ENCODE results near the gene TBX3. TPM values are rescaled to one million over a fixed set of nuclear protein-coding genes. Genes with fewer than 3 reads are reported as not detected.

The TBX3 gene
- 10.2 and 11.3 TPM in 2 replicates for polyA plus RNA-seq (2012; rRNA removed)
- 6.2 and 8.5 TPM in 2 replicates for polyA plus RNA-seq (2012; cell fraction: cytosol; rRNA removed)
- polyA plus RNA-seq (2012; cell fraction: nucleus; rRNA removed): 32.3 and 34.6 TPM in 2 replicates

DNA sequence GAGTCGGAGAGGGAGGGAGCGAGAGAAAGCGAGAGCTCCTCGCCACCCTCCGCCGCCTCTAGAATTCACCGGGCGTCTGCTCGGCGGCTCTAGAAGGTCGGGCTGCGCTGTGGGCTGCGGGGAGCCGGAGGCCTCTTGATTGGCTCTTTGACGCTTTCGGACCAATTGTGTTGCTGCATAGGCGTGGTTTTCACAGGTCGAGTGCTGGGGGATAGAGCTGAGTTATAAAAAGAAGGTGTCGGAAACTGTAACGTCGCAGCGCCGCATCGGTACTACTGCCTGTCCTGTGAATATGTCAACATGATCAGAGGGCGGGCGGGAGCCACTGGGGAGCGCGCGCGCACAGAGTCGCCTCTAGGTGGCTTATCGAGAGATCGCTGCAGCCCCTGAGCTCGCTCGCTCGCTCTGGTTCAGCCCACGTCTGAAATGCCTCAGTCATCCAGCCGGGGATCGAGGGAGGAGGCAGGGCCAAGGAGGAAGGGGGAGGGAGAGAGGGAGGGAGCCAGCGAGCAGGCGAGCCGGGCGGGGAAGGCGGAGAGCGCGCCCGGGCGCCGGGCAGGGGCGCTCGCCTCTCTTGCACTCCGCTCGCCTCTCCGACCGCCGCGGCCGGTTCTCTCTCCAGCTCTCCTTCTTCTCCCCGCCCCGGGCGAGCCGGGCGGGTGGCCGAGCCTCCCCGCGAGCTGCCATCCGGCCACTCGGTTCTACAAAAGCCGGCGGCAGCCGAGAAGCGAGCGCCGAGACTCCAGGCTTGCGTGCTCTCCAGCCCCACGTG is at the start of gene TBX3:
TBX3 (minus strand) TSS at position 78 of the 772 bp plus-strand sequence. CDS start 975 bp downstream, outside the sequence.
- Histone ChIP-seq H3K9me2 (no peaks in the 10 kb centered on the region), H3K36me3 (replicated peaks in 1 of 2; ENCODE audit: control insufficient read depth in 1 of 2, insufficient read depth in 2 of 2, low read length in 1 of 2) (peaks cover 0 to 4% of the 10 kb centered on the region in 2 experiments), H3K4me1 (ENCODE audit: control insufficient read depth in 1 of 2, insufficient read depth in 2 of 2, low read depth in 1 of 2, low read length in 1 of 2) (peaks cover 0 to 15% of the 10 kb centered on the region in 2 experiments; a peak in 2 of 4 replicates), H3K9me3 (no peaks in the 10 kb centered on the region), H3K27me3 (ENCODE audit: insufficient read depth) (no peaks in the 10 kb centered on the region; the same call in 1 of the 2 replicates), H3K79me2 (ENCODE audit: insufficient read depth) (peaks cover 46% of the 10 kb centered on the region), H3K27ac (ENCODE audit: low read depth in 2 of 2, low read length in 1 of 2) (peak within 1 kb of the TSS; percentile 96), H3K4me3 (ENCODE audit: low read depth in 2 of 2, low read length in 1 of 2) (peak within 1 kb of the TSS; percentile 78 to 96), H2AFZ (ENCODE audit: low read depth) (peak within 1 kb of the TSS; percentile 82), H4K20me1 (ENCODE audit: insufficient read depth) (no peaks in the 10 kb centered on the region), H3F3A (replicated peaks; ENCODE audit: insufficient read depth) (peaks cover 22% of the 10 kb centered on the region), H3K4me2 (peak within 1 kb of the TSS; percentile 86), H3K9ac (peak within 1 kb of the TSS; percentile 99)
- POLR2A ChIA-PET: interaction anchor here (0.5 to 5.1 kb wide), 36 partner anchors 9 to 1090 kb away, joined by 3 to 77 read pairs (median 4); no protein-coding TSS in a partner anchor
- WGBS (ENCODE audit: low lambda C conversion rate): 1% methylated on average over 36 of the region's 76 CpGs
- peak; percentile 95 for DNase-seq
- CTCF ChIA-PET: interaction anchor here (0.6 to 6.7 kb wide), 41 partner anchors 12 to 1088 kb away, joined by 3 to 117 read pairs (median 3); no protein-coding TSS in a partner anchor
- TF ChIP-seq RAD21 (IDR thresholded peaks at IDR 0.05; ENCODE audit: low read length) (peak; percentile 62), FOXM1 (IDR thresholded peaks at IDR 0.05; ENCODE audit: low read depth) (no peak), GATA2 (CRISPR knock-in tag; IDR thresholded peaks at IDR 0.05) (peak; percentile 95), TCF12 (IDR thresholded peaks at IDR 0.05) (peak; percentile 36; the same call in 1 of the 2 replicates), ELF1 (IDR thresholded peaks at IDR 0.05) (no peak), RFX5 (IDR thresholded peaks at IDR 0.05; ENCODE audit: low read length) (peak; percentile 73), EP300 (IDR thresholded peaks at IDR 0.05; ENCODE audit: borderline replicate concordance in 1 of 2, low read depth in 1 of 2, low read length in 1 of 2) (no peak; a peak in 2 of 4 replicates), YY1 (IDR thresholded peaks at IDR 0.05; ENCODE audit: low read depth) (peak; percentile 45; the same call in 1 of the 2 replicates), SMC3 (IDR thresholded peaks at IDR 0.05; ENCODE audit: low read depth, low read length) (peak; percentile 38; the same call in 1 of the 2 replicates), RXRA (IDR thresholded peaks at IDR 0.05; ENCODE audit: borderline replicate concordance, low read depth) (no peak), SIN3A (IDR thresholded peaks at IDR 0.05; ENCODE audit: borderline replicate concordance, low read depth, low read length) (peak; percentile 16), CHD2 (IDR thresholded peaks at IDR 0.05; ENCODE audit: low read length, partially characterized antibody) (peak; percentile 53), GABPA (IDR thresholded peaks at IDR 0.05; ENCODE audit: low read depth) (no peak), TAF1 (IDR thresholded peaks at IDR 0.05; ENCODE audit: borderline replicate concordance, low read depth, low read length) (peak; percentile 98), MXI1 (IDR thresholded peaks at IDR 0.05; ENCODE audit: low read depth, low read length) (peak; percentile 74), RCOR1 (IDR thresholded peaks at IDR 0.05; ENCODE audit: low read length) (no peak; the same call in 1 of the 2 replicates), NRF1 (IDR thresholded peaks at IDR 0.05; ENCODE audit: low read depth, low read length) (peak; percentile 57; the same call in 1 of the 2 replicates), FOXJ3 (CRISPR knock-in tag; IDR thresholded peaks at IDR 0.05) (peak; percentile 79; the same call in 1 of the 2 replicates), MEF2A (IDR thresholded peaks at IDR 0.05; ENCODE audit: borderline replicate concordance, low read depth) (0 out of 2 replicates have a peak, but pooled peaks have one; percentile 17), JUND (IDR thresholded peaks at IDR 0.05) (no peak), NFIC (IDR thresholded peaks at IDR 0.05; ENCODE audit: borderline replicate concordance) (no peak), EZH2phosphoT487 (IDR thresholded peaks at IDR 0.05; ENCODE audit: borderline replicate concordance, low read depth) (no peak), FOSL2 (IDR thresholded peaks at IDR 0.05; ENCODE audit: borderline replicate concordance, low read depth) (no peak)
- TF ChIP-seq, protein P1, sequence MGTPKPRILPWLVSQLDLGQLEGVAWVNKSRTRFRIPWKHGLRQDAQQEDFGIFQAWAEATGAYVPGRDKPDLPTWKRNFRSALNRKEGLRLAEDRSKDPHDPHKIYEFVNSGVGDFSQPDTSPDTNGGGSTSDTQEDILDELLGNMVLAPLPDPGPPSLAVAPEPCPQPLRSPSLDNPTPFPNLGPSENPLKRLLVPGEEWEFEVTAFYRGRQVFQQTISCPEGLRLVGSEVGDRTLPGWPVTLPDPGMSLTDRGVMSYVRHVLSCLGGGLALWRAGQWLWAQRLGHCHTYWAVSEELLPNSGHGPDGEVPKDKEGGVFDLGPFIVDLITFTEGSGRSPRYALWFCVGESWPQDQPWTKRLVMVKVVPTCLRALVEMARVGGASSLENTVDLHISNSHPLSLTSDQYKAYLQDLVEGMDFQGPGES (IDR thresholded peaks at IDR 0.05; ENCODE audit: low read depth, low read length): no peak
- TF ChIP-seq, protein P2, sequence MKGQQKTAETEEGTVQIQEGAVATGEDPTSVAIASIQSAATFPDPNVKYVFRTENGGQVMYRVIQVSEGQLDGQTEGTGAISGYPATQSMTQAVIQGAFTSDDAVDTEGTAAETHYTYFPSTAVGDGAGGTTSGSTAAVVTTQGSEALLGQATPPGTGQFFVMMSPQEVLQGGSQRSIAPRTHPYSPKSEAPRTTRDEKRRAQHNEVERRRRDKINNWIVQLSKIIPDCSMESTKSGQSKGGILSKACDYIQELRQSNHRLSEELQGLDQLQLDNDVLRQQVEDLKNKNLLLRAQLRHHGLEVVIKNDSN (IDR thresholded peaks at IDR 0.05; ENCODE audit: borderline replicate concordance, low read depth): no peak; the same call in 1 of the 2 replicates
- TF ChIP-seq, protein P3, sequence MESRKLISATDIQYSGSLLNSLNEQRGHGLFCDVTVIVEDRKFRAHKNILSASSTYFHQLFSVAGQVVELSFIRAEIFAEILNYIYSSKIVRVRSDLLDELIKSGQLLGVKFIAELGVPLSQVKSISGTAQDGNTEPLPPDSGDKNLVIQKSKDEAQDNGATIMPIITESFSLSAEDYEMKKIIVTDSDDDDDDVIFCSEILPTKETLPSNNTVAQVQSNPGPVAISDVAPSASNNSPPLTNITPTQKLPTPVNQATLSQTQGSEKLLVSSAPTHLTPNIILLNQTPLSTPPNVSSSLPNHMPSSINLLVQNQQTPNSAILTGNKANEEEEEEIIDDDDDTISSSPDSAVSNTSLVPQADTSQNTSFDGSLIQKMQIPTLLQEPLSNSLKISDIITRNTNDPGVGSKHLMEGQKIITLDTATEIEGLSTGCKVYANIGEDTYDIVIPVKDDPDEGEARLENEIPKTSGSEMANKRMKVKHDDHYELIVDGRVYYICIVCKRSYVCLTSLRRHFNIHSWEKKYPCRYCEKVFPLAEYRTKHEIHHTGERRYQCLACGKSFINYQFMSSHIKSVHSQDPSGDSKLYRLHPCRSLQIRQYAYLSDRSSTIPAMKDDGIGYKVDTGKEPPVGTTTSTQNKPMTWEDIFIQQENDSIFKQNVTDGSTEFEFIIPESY (IDR thresholded peaks at IDR 0.05; ENCODE audit: borderline replicate concordance, low read depth): no peak
- TF ChIP-seq, protein P4, sequence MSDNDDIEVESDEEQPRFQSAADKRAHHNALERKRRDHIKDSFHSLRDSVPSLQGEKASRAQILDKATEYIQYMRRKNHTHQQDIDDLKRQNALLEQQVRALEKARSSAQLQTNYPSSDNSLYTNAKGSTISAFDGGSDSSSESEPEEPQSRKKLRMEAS (IDR thresholded peaks at IDR 0.05; ENCODE audit: low read depth): peak; percentile 5
- TF ChIP-seq, protein P5, sequence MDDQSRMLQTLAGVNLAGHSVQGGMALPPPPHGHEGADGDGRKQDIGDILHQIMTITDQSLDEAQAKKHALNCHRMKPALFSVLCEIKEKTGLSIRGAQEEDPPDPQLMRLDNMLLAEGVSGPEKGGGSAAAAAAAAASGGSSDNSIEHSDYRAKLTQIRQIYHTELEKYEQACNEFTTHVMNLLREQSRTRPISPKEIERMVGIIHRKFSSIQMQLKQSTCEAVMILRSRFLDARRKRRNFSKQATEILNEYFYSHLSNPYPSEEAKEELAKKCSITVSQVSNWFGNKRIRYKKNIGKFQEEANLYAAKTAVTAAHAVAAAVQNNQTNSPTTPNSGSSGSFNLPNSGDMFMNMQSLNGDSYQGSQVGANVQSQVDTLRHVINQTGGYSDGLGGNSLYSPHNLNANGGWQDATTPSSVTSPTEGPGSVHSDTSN (IDR thresholded peaks at IDR 0.05): peak; percentile 50
